HG03135 (cell line): Measurements from ENCODE around the gene ACSF3.

Source experiments
- ATAC-seq: cut with Tn5 transposase; IDR thresholded peaks from one replicate; pipeline ENCODE4 v1.9.1; 2021; ENCODE audit warnings: mild to moderate bottlenecking, moderate library complexity; ENCODE audit not compliant: unreplicated experiment

Gene ACSF3

GRCh38 chr16:89123001-89123830 lies 29.6 kb downstream of the ACSF3 start:
- ATAC-seq: no peak

- ATAC-seq: no peak
Observed at GRCh38 chr16:89123831-89124100, 30.1 kb downstream of the ACSF3 start.

GRCh38 chr16:89129378-89129777 lies 35.7 kb downstream of the ACSF3 start:
- no peak for ATAC-seq

GRCh38 chr16:89130448-89130847 lies 36.8 kb downstream of the ACSF3 start:
- ATAC-seq: no peak

GRCh38 chr16:89131783-89132182 lies 38.1 kb downstream of the ACSF3 start:
- ATAC-seq: no peak

GRCh38 chr16:89132194-89133005 lies 38.7 kb downstream of the ACSF3 start:
- no peak for ATAC-seq

GRCh38 chr16:89133457-89134127 lies 39.9 kb downstream of the ACSF3 start:
- ATAC-seq: no peak

- ATAC-seq: no peak
Observed at GRCh38 chr16:89134269-89134668, 40.6 kb downstream of the ACSF3 start.

GRCh38 chr16:89135166-89135565 lies 41.5 kb downstream of the ACSF3 start:
- ATAC-seq: no peak

- no peak for ATAC-seq
Observed at GRCh38 chr16:89135971-89136765, 42.5 kb downstream of the ACSF3 start.

- ATAC-seq: no peak
Observed at GRCh38 chr16:89136931-89137330, 43.3 kb downstream of the ACSF3 start.

GRCh38 chr16:89137666-89138512 lies 44.2 kb downstream of the ACSF3 start:
- no peak for ATAC-seq

- ATAC-seq: no peak
Observed at GRCh38 chr16:89138513-89138795, 44.8 kb downstream of the ACSF3 start.

- no peak for ATAC-seq
Observed at GRCh38 chr16:89138843-89139520, 45.3 kb downstream of the ACSF3 start.

- ATAC-seq: no peak
Observed at GRCh38 chr16:89139907-89140361, 46.3 kb downstream of the ACSF3 start.

- ATAC-seq: no peak
Observed at GRCh38 chr16:89140401-89140800, 46.7 kb downstream of the ACSF3 start.

GRCh38 chr16:89140981-89141883 lies 47.6 kb downstream of the ACSF3 start:
- ATAC-seq: no peak

GRCh38 chr16:89141884-89142267 lies 48.2 kb downstream of the ACSF3 start:
- no peak for ATAC-seq
